ENCODE measurements around the gene PEMT.

- TF ChIP-seq, protein P1, sequence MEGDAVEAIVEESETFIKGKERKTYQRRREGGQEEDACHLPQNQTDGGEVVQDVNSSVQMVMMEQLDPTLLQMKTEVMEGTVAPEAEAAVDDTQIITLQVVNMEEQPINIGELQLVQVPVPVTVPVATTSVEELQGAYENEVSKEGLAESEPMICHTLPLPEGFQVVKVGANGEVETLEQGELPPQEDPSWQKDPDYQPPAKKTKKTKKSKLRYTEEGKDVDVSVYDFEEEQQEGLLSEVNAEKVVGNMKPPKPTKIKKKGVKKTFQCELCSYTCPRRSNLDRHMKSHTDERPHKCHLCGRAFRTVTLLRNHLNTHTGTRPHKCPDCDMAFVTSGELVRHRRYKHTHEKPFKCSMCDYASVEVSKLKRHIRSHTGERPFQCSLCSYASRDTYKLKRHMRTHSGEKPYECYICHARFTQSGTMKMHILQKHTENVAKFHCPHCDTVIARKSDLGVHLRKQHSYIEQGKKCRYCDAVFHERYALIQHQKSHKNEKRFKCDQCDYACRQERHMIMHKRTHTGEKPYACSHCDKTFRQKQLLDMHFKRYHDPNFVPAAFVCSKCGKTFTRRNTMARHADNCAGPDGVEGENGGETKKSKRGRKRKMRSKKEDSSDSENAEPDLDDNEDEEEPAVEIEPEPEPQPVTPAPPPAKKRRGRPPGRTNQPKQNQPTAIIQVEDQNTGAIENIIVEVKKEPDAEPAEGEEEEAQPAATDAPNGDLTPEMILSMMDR (IDR thresholded peaks at IDR 0.05 in 8 of 11, conservative IDR thresholded peaks at IDR 0.05 in 3 of 11): no peak
- no peak for TF ChIP-seq POLR2A (IDR thresholded peaks at IDR 0.05)
These were observed 109.6 kb downstream of the PEMT start for GRCh38 chr17:17481860-17482259.
